Activated CD8-positive, alpha-beta T cell treated with anti-CD3 and anti-CD28 coated beads, Interleukin-2, amount 10 ng/mL, durations not matched to agents 7 days and 5 days (primary cell): Measurements from ENCODE around the gene PSAPL1. TPM values are rescaled to one million over a fixed set of nuclear protein-coding genes. Genes with fewer than 3 reads are reported as not detected.

Experiments used
- ATAC-seq: fragments of 150-1000 bp; cut with Tn5 transposase; one replicate; pipeline ENCODE4 v1.10.0; 2021; ENCODE audit warnings: moderate library complexity
- CTCF ChIA-PET: fragments of 350-600 bp; sonication (Branson Sonifier 250); formaldehyde crosslinking; loops from one replicate; lab custom pipeline; 2021; ENCODE audit warnings: antibody characterized with exemption; lab: Charles Lee
- POLR2A ChIA-PET: fragments of 350-600 bp; sonication (Branson Sonifier 250); formaldehyde crosslinking; loops from one replicate; lab custom pipeline; 2021; ENCODE audit warnings: antibody characterized with exemption; lab: Charles Lee
- DNase-seq: peaks from one replicate; pipeline ENCODE4 v3.0.0-alpha.2; 2020
- H3K27ac Mint-ChIP-seq: one replicate; pipeline ENCODE4 v1.8.0; 2021; ENCODE audit warnings: mild to moderate bottlenecking, mixed read lengths
- H3K27me3 Mint-ChIP-seq: one replicate; pipeline ENCODE4 v1.8.0; 2021; ENCODE audit warnings: low read depth, mixed read lengths
- H3K36me3 Mint-ChIP-seq: one replicate; pipeline ENCODE4 v1.8.0; 2021; ENCODE audit warnings: low read depth, mixed read lengths
- H3K4me1 Mint-ChIP-seq: one replicate; pipeline ENCODE4 v1.8.0; 2021; ENCODE audit warnings: low read depth, mixed read lengths
- H3K4me3 Mint-ChIP-seq: one replicate; pipeline ENCODE4 v1.8.0; 2021; ENCODE audit warnings: mild to moderate bottlenecking, mixed read lengths
- H3K9me3 Mint-ChIP-seq: one replicate; pipeline ENCODE4 v1.8.0; 2022; ENCODE audit warnings: mixed read lengths; ENCODE audit not compliant: insufficient read depth
- total RNA-seq, 2 experiments: library from RNA; stranded (reverse); gene quantifications; one replicate each; pipeline ENCODE4 v1.2.3, GENCODE V29; 2021

The PSAPL1 gene
- total RNA-seq, 2 experiments from 2014 or later: not detected

DNA sequence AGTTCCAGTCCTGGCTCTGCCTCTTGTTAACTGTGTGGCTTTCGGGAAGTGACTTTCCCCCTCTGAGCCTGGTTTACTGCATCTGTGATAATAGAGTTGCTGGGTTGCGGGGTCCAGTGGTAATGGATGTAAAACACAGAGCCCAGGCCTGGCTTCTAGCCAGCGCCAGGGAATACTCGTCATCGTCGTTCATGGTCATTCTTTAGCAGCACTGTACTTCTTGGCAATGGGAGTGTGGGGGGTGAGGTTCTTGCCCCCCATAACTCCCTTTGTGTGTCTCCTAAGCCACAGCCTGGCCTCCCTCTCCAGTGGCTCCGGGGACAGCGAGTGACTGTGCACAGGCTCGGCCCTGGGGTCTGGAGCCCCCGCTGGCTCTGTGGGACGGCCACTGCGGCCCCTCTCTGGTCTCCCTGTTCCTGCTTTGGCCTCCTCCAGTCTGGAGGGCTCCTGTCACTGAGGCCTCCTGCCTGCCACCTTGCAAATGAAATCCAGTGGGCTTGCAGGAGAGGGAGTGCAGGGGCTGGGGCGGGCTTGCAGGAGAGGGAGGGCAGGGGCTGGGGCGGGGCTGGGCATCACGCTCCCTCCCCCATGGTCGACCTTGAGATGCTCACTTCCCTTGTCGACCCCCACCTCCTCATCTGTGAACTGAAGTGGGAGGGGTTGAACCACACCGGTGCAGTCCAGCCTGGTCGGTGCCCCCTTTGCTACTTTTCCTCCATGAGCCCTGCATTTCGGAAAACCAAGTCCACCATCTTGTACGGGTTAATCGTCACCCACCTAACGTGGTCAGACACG lies 13.2 kb downstream of the PSAPL1 start:
- Mint-ChIP-seq H3K4me3 (no peak overlapping the region), H3K9me3 (peaks cover 5% of the 10 kb centered on the region), H3K36me3 (no peaks in the 10 kb centered on the region), H3K27ac (no peak overlapping the region), H3K4me1 (no peaks in the 10 kb centered on the region), H3K27me3 (no peaks in the 10 kb centered on the region)
- DNase-seq: no peak
- ATAC-seq: no peak
- CTCF ChIA-PET: no interaction called here
- POLR2A ChIA-PET: no interaction called here

DNA sequence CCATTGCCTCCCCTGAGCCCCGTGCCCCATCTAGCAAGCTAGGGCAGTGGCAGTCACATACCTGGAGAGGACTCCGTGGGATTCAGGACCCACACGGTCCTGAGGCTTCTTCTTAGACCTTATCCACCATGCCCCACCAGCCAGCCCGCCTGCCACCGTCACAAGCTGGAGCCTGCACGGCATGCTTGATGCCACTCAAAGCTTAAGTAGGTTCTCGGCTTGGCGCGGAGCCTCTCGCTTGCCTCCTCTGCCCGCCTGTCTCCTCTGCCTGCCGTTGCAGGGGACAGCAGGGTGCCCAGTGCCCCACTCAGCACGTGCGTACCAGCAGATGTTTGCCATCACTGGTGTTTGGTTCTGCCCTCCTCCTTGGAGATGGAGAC lies 14.1 kb downstream of the PSAPL1 start:
- no peak for DNase-seq
- peaks cover 5% of the 10 kb centered on the region for H3K9me3 Mint-ChIP-seq

DNA sequence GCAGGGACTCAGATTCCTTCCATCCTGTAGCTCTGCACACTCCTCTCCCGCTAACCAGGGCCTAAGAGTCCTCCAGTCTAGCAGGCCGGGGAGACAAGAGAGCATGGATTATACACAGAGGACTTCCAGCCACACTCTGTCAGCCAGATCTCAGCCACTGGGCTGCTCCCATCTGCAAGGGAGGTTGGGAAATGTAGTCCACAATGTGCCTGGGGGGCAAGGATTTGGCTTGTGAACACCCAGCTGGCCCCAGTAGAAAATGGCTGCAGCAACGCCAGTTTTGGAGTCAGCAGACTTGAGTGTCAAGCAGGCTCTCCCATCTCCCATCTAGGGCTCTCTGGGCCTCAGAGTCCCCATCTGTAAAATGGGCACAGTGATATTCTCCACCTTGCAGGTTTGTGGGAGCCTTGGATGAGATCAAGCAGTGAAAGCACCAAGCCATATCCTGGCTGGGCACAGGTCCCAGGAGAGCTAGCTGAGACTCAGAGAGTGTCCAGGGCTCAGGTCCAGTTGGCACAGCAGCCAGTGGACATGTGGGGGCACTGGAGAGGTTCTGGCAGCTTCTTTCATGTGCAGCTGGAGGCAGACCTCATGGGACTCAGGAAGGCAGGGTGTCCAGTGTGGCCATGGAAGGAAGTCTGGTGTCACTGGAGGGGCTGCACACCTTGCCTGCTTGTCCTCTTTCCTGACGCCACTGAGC lies 14.6 kb downstream of the PSAPL1 start:
- Mint-ChIP-seq H3K27ac (no peak overlapping the region), H3K4me1 (no peaks in the 10 kb centered on the region), H3K36me3 (no peaks in the 10 kb centered on the region), H3K4me3 (no peak overlapping the region), H3K9me3 (peaks cover 5% of the 10 kb centered on the region), H3K27me3 (no peaks in the 10 kb centered on the region)
- POLR2A ChIA-PET: no interaction called here
- DNase-seq (no peak), ATAC-seq (no peak)
- CTCF ChIA-PET: no interaction called here

More for the DNA sequence above, 14.1 kb downstream of the PSAPL1 start:
- H3K4me3 Mint-ChIP-seq: no peak overlapping the region
- ChIA-PET POLR2A (no interaction called here), CTCF (no interaction called here)
- H3K36me3 Mint-ChIP-seq: no peaks in the 10 kb centered on the region
- no peak overlapping the region for H3K27ac Mint-ChIP-seq
- no peaks in the 10 kb centered on the region for H3K4me1 Mint-ChIP-seq
- ATAC-seq: no peak
- H3K27me3 Mint-ChIP-seq: no peaks in the 10 kb centered on the region

DNA sequence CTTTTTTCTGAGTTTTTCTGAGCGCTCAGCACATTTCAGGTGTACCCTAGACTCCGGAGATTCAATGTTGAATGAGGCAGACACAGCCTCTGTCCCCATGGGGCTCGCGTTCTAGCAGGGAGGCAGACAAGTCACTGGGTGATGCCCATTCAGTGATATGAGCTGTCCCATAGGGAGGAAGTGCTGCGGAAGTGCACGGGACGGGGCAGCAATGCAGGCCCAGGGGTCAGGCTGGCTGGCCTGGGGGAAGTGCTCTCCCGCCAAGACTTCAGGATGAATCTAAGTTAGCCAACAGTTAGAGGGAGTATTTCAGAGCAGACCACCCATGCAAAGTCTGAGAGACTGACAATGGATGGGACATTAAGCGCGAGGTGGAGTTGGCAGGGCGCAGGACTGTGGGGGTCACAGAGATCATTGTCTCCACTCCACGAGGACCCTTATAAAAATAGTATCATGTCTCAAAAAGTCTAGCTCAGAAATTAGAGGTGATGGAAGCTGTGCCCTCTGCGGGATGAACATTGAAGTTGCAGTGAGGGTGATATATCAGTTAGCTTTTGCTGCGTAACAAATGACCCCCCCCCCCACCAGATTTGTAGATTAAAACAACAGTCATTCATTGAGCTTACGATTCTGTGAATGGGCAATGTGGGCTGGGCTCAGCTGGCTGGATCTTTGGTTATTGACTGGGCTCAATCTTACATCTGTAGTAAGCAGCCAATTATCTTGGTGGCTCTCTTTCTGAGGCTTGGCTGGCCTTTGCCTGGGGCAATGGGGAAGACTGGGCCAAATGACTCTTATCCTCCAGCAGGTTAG lies 16.4 kb downstream of the PSAPL1 start:
- H3K4me1 Mint-ChIP-seq: no peaks in the 10 kb centered on the region
- H3K9me3 Mint-ChIP-seq: peaks cover 5% of the 10 kb centered on the region
- H3K27ac Mint-ChIP-seq: no peak overlapping the region
- ATAC-seq: no peak
- ChIA-PET POLR2A (interaction anchor here (0.6 kb wide), 1 partner anchor 227 kb away, joined by 3 read pairs; no protein-coding TSS in a partner anchor), CTCF (no interaction called here)
- DNase-seq: no peak
- H3K4me3 Mint-ChIP-seq: no peak overlapping the region
- H3K36me3 Mint-ChIP-seq: no peaks in the 10 kb centered on the region
- H3K27me3 Mint-ChIP-seq: peaks cover 2% of the 10 kb centered on the region

DNA sequence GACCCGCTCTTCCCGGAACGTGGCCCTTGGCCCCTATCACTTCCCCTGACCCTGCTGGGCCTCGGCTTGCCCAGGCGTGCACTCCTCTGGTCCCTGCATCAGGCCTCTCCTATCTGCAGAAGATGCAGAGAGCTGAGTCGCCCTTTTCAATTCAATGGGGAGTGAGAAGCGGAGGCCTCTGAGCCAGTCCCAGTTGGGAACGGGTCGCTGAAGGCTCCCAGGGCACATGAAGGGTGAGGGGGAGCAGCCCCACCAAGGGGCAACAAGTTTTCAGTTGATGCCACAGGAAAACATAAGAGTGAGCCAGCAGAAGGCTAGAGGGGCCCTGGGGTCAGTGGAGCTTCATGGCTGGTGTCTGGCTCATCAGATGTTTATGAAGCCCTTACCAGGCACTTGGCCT lies 17.1 kb downstream of the PSAPL1 start:
- peaks cover 2% of the 10 kb centered on the region for H3K27me3 Mint-ChIP-seq
- peaks cover 5% of the 10 kb centered on the region for H3K9me3 Mint-ChIP-seq
- H3K27ac Mint-ChIP-seq: no peak overlapping the region
- POLR2A ChIA-PET: no interaction called here
- no peaks in the 10 kb centered on the region for H3K36me3 Mint-ChIP-seq
- CTCF ChIA-PET: no interaction called here
- ATAC-seq (no peak), DNase-seq (no peak)
- H3K4me3 Mint-ChIP-seq: no peak overlapping the region
- H3K4me1 Mint-ChIP-seq: no peaks in the 10 kb centered on the region

DNA sequence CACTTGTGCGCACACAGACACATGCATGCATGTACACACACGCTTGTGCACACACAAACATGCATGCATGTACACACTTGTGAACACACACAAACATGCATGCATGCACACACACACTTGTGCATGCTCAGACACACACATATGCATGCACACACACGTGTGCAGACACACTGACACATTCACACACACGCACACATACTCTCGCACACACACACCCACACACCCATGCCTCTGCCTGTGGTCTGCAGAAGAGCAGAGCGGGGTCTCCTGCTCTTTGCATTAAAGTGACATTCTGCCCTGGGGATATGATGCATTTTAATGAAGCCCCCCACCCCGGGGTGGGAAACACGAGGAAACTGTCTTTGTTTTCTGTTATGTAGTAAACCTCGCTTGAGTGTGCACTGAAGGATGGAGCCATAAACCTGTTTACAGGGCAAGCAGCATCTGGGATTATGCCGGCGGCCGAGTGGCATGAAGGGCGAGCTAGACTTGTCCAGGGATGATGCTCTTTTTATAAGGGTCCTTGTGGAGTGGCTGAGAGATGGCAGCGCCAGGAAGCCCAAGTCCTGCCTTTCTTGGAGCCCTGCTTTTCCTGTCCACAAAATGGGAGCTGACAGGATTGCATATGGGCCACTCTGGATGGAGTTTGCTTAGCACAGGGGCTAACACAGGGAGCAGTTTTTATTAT lies 17.8 kb downstream of the PSAPL1 start:
- ChIA-PET CTCF (no interaction called here), POLR2A (no interaction called here)
- Mint-ChIP-seq H3K9me3 (peaks cover 5% of the 10 kb centered on the region), H3K27ac (no peak overlapping the region), H3K4me3 (no peak overlapping the region), H3K36me3 (no peaks in the 10 kb centered on the region), H3K4me1 (no peaks in the 10 kb centered on the region), H3K27me3 (peaks cover 2% of the 10 kb centered on the region)
- DNase-seq (no peak), ATAC-seq (no peak)

DNA sequence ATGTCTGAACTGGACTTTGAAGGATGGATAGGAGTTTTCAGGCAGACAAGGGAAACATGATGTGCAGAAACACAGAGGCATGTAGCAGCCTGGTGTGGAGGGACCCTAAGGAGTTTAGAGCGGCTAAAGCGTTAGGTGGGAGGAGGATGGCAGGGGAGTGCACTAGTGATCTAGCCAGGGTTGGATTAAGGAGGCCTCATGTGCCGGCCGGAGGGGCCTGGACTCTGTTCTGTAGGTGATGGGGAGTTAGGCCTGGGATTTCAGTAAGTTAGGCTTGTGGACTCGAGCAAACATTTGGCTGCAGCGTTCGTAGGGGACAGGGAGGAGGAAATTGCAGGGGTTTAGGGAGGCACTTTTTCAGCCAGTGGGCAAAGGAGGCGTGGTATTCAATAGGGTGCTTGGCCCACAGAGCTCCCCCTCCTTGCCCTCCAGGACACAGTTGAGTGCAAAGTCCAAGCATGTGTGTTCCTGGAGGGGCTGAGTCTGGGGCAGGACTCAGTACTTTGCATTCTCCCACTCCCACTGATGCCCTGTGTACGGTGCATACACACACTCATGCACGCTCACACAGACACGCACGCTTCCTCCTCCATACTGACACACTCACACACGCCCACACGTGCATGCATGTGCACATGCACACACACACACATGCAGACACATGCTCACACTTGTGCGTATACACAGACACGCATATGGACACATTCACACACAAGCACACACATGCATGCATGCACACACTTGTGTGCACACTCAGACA lies 18.6 kb downstream of the PSAPL1 start:
- peaks cover 5% of the 10 kb centered on the region for H3K9me3 Mint-ChIP-seq
- DNase-seq: no peak
- no peak overlapping the region for H3K4me3 Mint-ChIP-seq
- no peaks in the 10 kb centered on the region for H3K36me3 Mint-ChIP-seq
- H3K4me1 Mint-ChIP-seq: no peaks in the 10 kb centered on the region
- ChIA-PET POLR2A (no interaction called here), CTCF (no interaction called here)
- no peak overlapping the region for H3K27ac Mint-ChIP-seq
- no peak for ATAC-seq
- H3K27me3 Mint-ChIP-seq: peaks cover 2% of the 10 kb centered on the region

DNA sequence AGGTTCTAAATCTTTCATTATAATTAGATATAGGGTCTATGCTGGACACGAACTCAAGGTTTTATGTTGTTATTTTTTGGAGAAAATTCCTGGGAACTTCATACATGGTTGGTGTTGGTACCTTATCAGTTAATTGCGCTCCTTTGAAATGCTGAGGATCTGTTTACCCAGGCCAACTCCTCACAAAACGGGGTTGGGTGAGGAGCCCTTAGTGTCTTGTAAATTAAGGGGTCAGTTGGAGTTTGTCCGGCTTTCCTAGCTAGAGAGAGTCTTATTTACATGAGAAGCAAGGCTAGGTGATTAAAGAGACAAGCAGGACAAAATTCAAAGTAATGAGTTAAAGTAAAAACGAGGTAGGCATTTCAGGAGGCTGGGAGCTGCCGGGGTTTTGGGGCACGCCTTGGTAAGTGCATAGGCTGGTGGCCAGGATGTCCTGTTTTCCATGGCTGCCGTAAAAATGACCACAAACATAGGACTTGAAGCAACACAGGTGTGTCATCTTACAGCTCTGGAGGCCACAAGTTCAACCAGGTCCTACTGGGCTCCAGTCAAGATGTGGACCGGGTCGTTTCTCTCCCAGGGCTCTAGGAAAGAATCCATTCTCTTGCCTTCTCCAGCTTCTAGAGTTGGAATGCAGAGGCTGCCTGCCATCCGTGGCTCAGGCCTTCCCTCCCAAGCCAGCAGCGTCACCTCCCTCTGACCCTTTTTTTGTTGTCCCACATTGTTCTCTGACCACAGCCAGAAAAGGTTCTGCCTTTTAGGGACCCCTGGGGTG lies 19.8 kb downstream of the PSAPL1 start:
- no peak overlapping the region for H3K27ac Mint-ChIP-seq
- H3K36me3 Mint-ChIP-seq: no peaks in the 10 kb centered on the region
- ATAC-seq: no peak
- POLR2A ChIA-PET: no interaction called here
- H3K4me1 Mint-ChIP-seq: no peaks in the 10 kb centered on the region
- CTCF ChIA-PET: no interaction called here
- DNase-seq: no peak
- H3K9me3 Mint-ChIP-seq: peaks cover 5% of the 10 kb centered on the region
- H3K4me3 Mint-ChIP-seq: no peak overlapping the region
- peaks cover 2% of the 10 kb centered on the region for H3K27me3 Mint-ChIP-seq

DNA sequence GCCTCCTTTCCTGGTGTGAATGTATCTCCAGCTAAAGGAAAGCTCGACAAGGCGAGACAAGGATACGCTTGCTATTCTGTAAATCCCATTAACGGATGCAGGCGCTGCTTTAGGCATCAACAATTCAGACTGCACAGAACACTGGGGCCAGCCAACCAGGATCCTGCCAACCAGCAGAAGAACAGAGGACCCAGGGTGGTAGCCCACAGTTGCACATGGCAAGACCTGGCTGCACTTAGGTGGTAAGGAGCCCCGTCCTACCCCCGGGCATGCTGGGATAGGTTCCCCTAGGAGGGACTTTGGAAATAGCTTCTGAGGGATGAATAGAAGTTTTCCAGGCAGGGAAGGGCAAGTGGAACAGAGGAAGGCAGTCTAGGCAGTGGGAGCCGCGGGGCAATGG lies 20.7 kb downstream of the PSAPL1 start:
- Mint-ChIP-seq H3K9me3 (peaks cover 5% of the 10 kb centered on the region), H3K27me3 (peaks cover 2% of the 10 kb centered on the region), H3K27ac (no peak overlapping the region), H3K4me3 (no peak overlapping the region), H3K4me1 (no peaks in the 10 kb centered on the region), H3K36me3 (no peaks in the 10 kb centered on the region)
- DNase-seq (no peak), ATAC-seq (no peak)
- CTCF ChIA-PET: no interaction called here
- POLR2A ChIA-PET: no interaction called here

DNA sequence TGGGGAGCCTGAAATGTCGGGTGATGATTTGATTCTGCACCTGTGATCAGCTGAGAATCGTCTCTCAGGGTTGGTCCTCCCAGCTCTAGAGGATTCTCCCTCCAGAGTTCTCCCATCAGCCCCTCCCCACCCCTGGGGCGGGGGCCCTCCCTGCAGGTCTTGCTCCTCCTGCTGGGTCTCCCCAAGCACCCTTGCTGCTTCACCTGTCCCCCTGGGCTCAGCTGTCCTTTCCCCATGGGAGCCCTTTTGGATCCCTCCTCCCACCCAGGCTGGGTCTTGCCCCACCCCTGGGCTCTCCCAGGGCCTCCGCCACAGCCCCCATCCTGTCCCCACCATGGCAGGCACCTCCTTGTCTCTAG lies 22.2 kb downstream of the PSAPL1 start:
- Mint-ChIP-seq H3K4me1 (no peaks in the 10 kb centered on the region), H3K9me3 (peaks cover 12% of the 10 kb centered on the region), H3K27ac (no peak overlapping the region), H3K4me3 (no peak overlapping the region), H3K36me3 (no peaks in the 10 kb centered on the region), H3K27me3 (peaks cover 2% of the 10 kb centered on the region)
- no peak for ATAC-seq
- ChIA-PET CTCF (no interaction called here), POLR2A (no interaction called here)
- no peak for DNase-seq
